ENCODE results near the gene MAP7D2. TPM values are rescaled to one million over a fixed set of nuclear protein-coding genes. Genes with fewer than 3 reads are reported as not detected.

Gene MAP7D2
- polyA plus RNA-seq, 1 donor = 4.1 TPM

Other genes with a start within 250 kb of the MAP7D2 start
- 20.3 TPM for gene SH3KBP1, start 229.3 kb downstream of the MAP7D2 start, polyA plus RNA-seq
- gene BCLAF3, start 125.8 kb downstream of the MAP7D2 start, polyA plus RNA-seq = 15.7 TPM
- gene EIF1AX, start 24.9 kb upstream of the MAP7D2 start, polyA plus RNA-seq = 87.2 TPM
- gene RPS6KA3, start 150.0 kb upstream of the MAP7D2 start, polyA plus RNA-seq = 43.2 TPM